Neural progenitor cell (in vitro differentiated cells): ENCODE data around the gene UBN1. TPM values are rescaled to one million over a fixed set of nuclear protein-coding genes. Genes with fewer than 3 reads are reported as not detected.

Source experiments
- DNase-seq: peaks from one replicate; pipeline ENCODE4 v3.0.0-alpha.2; 2016; ENCODE audit warnings: low spot score
- H2AFZ ChIP-seq: fragments of 200-600 bp; sonication (generic); replicated peaks from 2 replicates; pipeline ENCODE4 v1.6.1; 2016; ENCODE audit warnings: antibody characterized with exemption
- H3F3A ChIP-seq: fragments of 200-600 bp; sonication (generic); 2 replicates; pipeline ENCODE4 v1.6.1; 2016; ENCODE audit warnings: antibody characterized with exemption, low read depth
- H3K27ac ChIP-seq: fragments of 200-600 bp; sonication (generic); 2 replicates; pipeline ENCODE4 v1.5.1; 2016; ENCODE audit warnings: mild to moderate bottlenecking
- H3K27me3 ChIP-seq: fragments of 200-600 bp; sonication (generic); 2 replicates; pipeline ENCODE4 v1.6.1; 2016; ENCODE audit warnings: mild to moderate bottlenecking, moderate library complexity
- H3K36me3 ChIP-seq: fragments of 200-600 bp; sonication (generic); 2 replicates; pipeline ENCODE4 v1.5.1; 2016
- H3K4me1 ChIP-seq: fragments of 200-600 bp; sonication (generic); 2 replicates; pipeline ENCODE4 v1.6.1; 2016; ENCODE audit warnings: mixed run types
- H3K4me2 ChIP-seq: fragments of 200-600 bp; sonication (generic); 2 replicates; pipeline ENCODE4 v1.6.1; 2016
- H3K4me3 ChIP-seq: fragments of 200-600 bp; sonication (generic); 2 replicates; pipeline ENCODE4 v1.5.1; 2016
- H3K79me2 ChIP-seq: fragments of 200-600 bp; sonication (generic); 2 replicates; pipeline ENCODE4 v1.6.1; 2016; ENCODE audit warnings: low read depth
- H3K9ac ChIP-seq: fragments of 200-600 bp; sonication (generic); 2 replicates; pipeline ENCODE4 v1.6.1; 2016
- H3K9me3 ChIP-seq: fragments of 200-600 bp; sonication (generic); 2 replicates; pipeline ENCODE4 v1.5.1; 2016; ENCODE audit warnings: low read depth
- H4K20me1 ChIP-seq: fragments of 200-600 bp; sonication (generic); 2 replicates; pipeline ENCODE4 v1.6.1; 2016; ENCODE audit warnings: low read depth
- H3K27ac Mint-ChIP-seq: 3 replicates; pipeline ENCODE4 v1.8.0; 2021; ENCODE audit warnings: mixed read lengths
- H3K27me3 Mint-ChIP-seq: 2 replicates; pipeline ENCODE4 v1.8.0; 2022; ENCODE audit warnings: low read depth, mild to moderate bottlenecking, inconsistent platforms, moderate library complexity, mixed read lengths; ENCODE audit not compliant: insufficient read depth
- H3K36me3 Mint-ChIP-seq: 3 replicates; pipeline ENCODE4 v1.8.0; 2021; ENCODE audit warnings: mixed read lengths
- H3K4me1 Mint-ChIP-seq: 3 replicates; pipeline ENCODE4 v1.8.0; 2021; ENCODE audit warnings: mixed read lengths
- H3K4me3 Mint-ChIP-seq: 3 replicates; pipeline ENCODE4 v1.8.0; 2021; ENCODE audit warnings: mild to moderate bottlenecking, moderate library complexity, mixed read lengths
- H3K9me3 Mint-ChIP-seq: 3 replicates; pipeline ENCODE4 v1.8.0; 2020; ENCODE audit warnings: mixed read lengths
- CTCF ChIP-seq: fragments of 200-600 bp; sonication (generic); IDR thresholded peaks from 2 replicates; pipeline ENCODE4 v1.5.1; 2017; ENCODE audit warnings: antibody characterized with exemption, mild to moderate bottlenecking
- EZH2 ChIP-seq: fragments of 200-600 bp; sonication (generic); IDR thresholded peaks from 2 replicates; pipeline ENCODE4 v1.6.1; 2017; ENCODE audit warnings: antibody characterized with exemption, mild to moderate bottlenecking, moderate library complexity
- EZH2phosphoT487 ChIP-seq: fragments of 200-600 bp; sonication (generic); IDR thresholded peaks from 2 replicates; pipeline ENCODE4 v1.6.1; 2017; ENCODE audit warnings: antibody characterized with exemption
- total RNA-seq: library from RNA; depleted of rRNA; stranded (reverse); fragments of >200 nt; gene quantifications from 2 replicates; pipeline ENCODE4 v1.2.3, GENCODE V29; 2015; ENCODE audit warnings: low replicate concordance

UBN1 gene
- total RNA-seq, 1 donor from 2014 or later: 28.4 TPM

- no peak overlapping the region for H2AFZ ChIP-seq
- Mint-ChIP-seq H3K27me3 (peaks cover 7% of the 10 kb centered on the region), H3K36me3 (peaks cover 3% of the 10 kb centered on the region), H3K4me3 (no peak overlapping the region), H3K4me1 (peaks cover 15% of the 10 kb centered on the region), H3K27ac (no peak overlapping the region), H3K9me3 (no peaks in the 10 kb centered on the region)
- H3K27ac ChIP-seq: no peak overlapping the region
- H3K36me3 ChIP-seq: no peaks in the 10 kb centered on the region
- H3K9ac ChIP-seq: no peak overlapping the region
- H3K4me3 ChIP-seq: no peak overlapping the region
- no peak overlapping the region for H3K4me2 ChIP-seq
- H3K27me3 ChIP-seq: no peaks in the 10 kb centered on the region
- DNase-seq: no peak
- peaks cover 37% of the 10 kb centered on the region for H3F3A ChIP-seq
- no peaks in the 10 kb centered on the region for H3K9me3 ChIP-seq
- peaks cover 5% of the 10 kb centered on the region for H3K79me2 ChIP-seq
- no peaks in the 10 kb centered on the region for H4K20me1 ChIP-seq
- TF ChIP-seq EZH2: no peak
- TF ChIP-seq CTCF: no peak
- TF ChIP-seq EZH2phosphoT487: no peak
- peaks cover 15% of the 10 kb centered on the region for H3K4me1 ChIP-seq
Observed at GRCh38 chr16:4799171-4799855, 48.0 kb upstream of the UBN1 start.

- H3K4me1 Mint-ChIP-seq: peaks cover 15% of the 10 kb centered on the region
- DNase-seq: no peak
- Histone ChIP-seq H3F3A (peaks cover 45% of the 10 kb centered on the region), H2AFZ (no peak overlapping the region), H3K27me3 (no peaks in the 10 kb centered on the region), H3K79me2 (peaks cover 5% of the 10 kb centered on the region), H3K36me3 (no peaks in the 10 kb centered on the region), H3K9me3 (no peaks in the 10 kb centered on the region), H3K9ac (no peak overlapping the region), H3K4me3 (no peak overlapping the region), H4K20me1 (no peaks in the 10 kb centered on the region), H3K27ac (no peak overlapping the region), H3K4me1 (peaks cover 15% of the 10 kb centered on the region), H3K4me2 (peak overlapping the region; percentile 83)
- peaks cover 7% of the 10 kb centered on the region for H3K36me3 Mint-ChIP-seq
- TF ChIP-seq EZH2phosphoT487 (no peak), CTCF (no peak), EZH2 (no peak)
- peaks cover 7% of the 10 kb centered on the region for H3K27me3 Mint-ChIP-seq
- no peaks in the 10 kb centered on the region for H3K9me3 Mint-ChIP-seq
- peak overlapping the region; percentile 76 for H3K4me3 Mint-ChIP-seq
- no peak overlapping the region for H3K27ac Mint-ChIP-seq
Observed at GRCh38 chr16:4800290-4801041, 46.8 kb upstream of the UBN1 start.

- Histone ChIP-seq H3K4me2 (peak overlapping the region; percentile 83), H3F3A (peaks cover 45% of the 10 kb centered on the region), H3K4me1 (peaks cover 15% of the 10 kb centered on the region), H3K79me2 (peaks cover 5% of the 10 kb centered on the region), H3K27me3 (no peaks in the 10 kb centered on the region), H2AFZ (no peak overlapping the region), H4K20me1 (no peaks in the 10 kb centered on the region), H3K9ac (no peak overlapping the region), H3K36me3 (no peaks in the 10 kb centered on the region), H3K9me3 (no peaks in the 10 kb centered on the region), H3K27ac (no peak overlapping the region), H3K4me3 (peak overlapping the region; percentile 91)
- H3K4me1 Mint-ChIP-seq: peaks cover 15% of the 10 kb centered on the region
- DNase-seq: peak; percentile 31
- peaks cover 8% of the 10 kb centered on the region for H3K36me3 Mint-ChIP-seq
- H3K27me3 Mint-ChIP-seq: peaks cover 7% of the 10 kb centered on the region
- H3K27ac Mint-ChIP-seq: no peak overlapping the region
- peak overlapping the region; percentile 89 for H3K4me3 Mint-ChIP-seq
- TF ChIP-seq EZH2phosphoT487: no peak
- TF ChIP-seq CTCF: no peak
- no peak for TF ChIP-seq EZH2
- H3K9me3 Mint-ChIP-seq: no peaks in the 10 kb centered on the region
Observed at GRCh38 chr16:4801051-4801961, 46.0 kb upstream of the UBN1 start.
